ENCODE measurements around the gene EYA2. TPM values are rescaled to one million over a fixed set of nuclear protein-coding genes. Genes with fewer than 3 reads are reported as not detected.

Gene EYA2
- total RNA-seq, 1 donor from 2014 or later = 94.1 TPM

- peak overlapping the region; percentile 15 for H3K27ac Mint-ChIP-seq (ENCODE audit: unreplicated experiment)
- DNase-seq = no peak
Measured at GRCh38 chr20:47007826-47008655, 113.4 kb downstream of the EYA2 start.

GRCh38 chr20:47008842-47009518 lies 114.3 kb downstream of the EYA2 start:
- peaks cover 6% of the 10 kb centered on the region for H3K4me1 Mint-ChIP-seq (ENCODE audit: low read depth, unreplicated experiment)
- H3K9me3 Mint-ChIP-seq (ENCODE audit: unreplicated experiment) = peaks cover 8% of the 10 kb centered on the region

More at GRCh38 chr20:47007826-47008655, 113.4 kb downstream of the EYA2 start:
- Mint-ChIP-seq H3K27me3 (ENCODE audit: unreplicated experiment) (peaks cover 9% of the 10 kb centered on the region), H3K4me1 (ENCODE audit: low read depth, unreplicated experiment) (peaks cover 4% of the 10 kb centered on the region), H3K9me3 (ENCODE audit: unreplicated experiment) (peaks cover 8% of the 10 kb centered on the region), H3K4me3 (ENCODE audit: unreplicated experiment) (no peak overlapping the region), H3K36me3 (ENCODE audit: unreplicated experiment) (peaks cover 35% of the 10 kb centered on the region)
- TF ChIP-seq, protein P1, sequence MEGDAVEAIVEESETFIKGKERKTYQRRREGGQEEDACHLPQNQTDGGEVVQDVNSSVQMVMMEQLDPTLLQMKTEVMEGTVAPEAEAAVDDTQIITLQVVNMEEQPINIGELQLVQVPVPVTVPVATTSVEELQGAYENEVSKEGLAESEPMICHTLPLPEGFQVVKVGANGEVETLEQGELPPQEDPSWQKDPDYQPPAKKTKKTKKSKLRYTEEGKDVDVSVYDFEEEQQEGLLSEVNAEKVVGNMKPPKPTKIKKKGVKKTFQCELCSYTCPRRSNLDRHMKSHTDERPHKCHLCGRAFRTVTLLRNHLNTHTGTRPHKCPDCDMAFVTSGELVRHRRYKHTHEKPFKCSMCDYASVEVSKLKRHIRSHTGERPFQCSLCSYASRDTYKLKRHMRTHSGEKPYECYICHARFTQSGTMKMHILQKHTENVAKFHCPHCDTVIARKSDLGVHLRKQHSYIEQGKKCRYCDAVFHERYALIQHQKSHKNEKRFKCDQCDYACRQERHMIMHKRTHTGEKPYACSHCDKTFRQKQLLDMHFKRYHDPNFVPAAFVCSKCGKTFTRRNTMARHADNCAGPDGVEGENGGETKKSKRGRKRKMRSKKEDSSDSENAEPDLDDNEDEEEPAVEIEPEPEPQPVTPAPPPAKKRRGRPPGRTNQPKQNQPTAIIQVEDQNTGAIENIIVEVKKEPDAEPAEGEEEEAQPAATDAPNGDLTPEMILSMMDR (IDR thresholded peaks at IDR 0.05; ENCODE audit: partially characterized antibody, unreplicated experiment) = no peak

GRCh38 chr20:47009784-47010183 lies 115.1 kb downstream of the EYA2 start:
- Mint-ChIP-seq H3K4me1 (ENCODE audit: low read depth, unreplicated experiment) (peaks cover 6% of the 10 kb centered on the region), H3K36me3 (ENCODE audit: unreplicated experiment) (peaks cover 17% of the 10 kb centered on the region), H3K27me3 (ENCODE audit: unreplicated experiment) (peaks cover 6% of the 10 kb centered on the region), H3K4me3 (ENCODE audit: unreplicated experiment) (no peak overlapping the region), H3K9me3 (ENCODE audit: unreplicated experiment) (peaks cover 8% of the 10 kb centered on the region), H3K27ac (ENCODE audit: unreplicated experiment) (no peak overlapping the region)
- TF ChIP-seq, protein P1 (IDR thresholded peaks at IDR 0.05; ENCODE audit: partially characterized antibody, unreplicated experiment) = no peak
- no peak for DNase-seq

More at GRCh38 chr20:47008842-47009518, 114.3 kb downstream of the EYA2 start:
- H3K36me3 Mint-ChIP-seq (ENCODE audit: unreplicated experiment) = peaks cover 25% of the 10 kb centered on the region
- no peak overlapping the region for H3K4me3 Mint-ChIP-seq (ENCODE audit: unreplicated experiment)
- H3K27ac Mint-ChIP-seq (ENCODE audit: unreplicated experiment) = no peak overlapping the region
- DNase-seq = no peak
- H3K27me3 Mint-ChIP-seq (ENCODE audit: unreplicated experiment) = peaks cover 9% of the 10 kb centered on the region
- TF ChIP-seq, protein P1 (IDR thresholded peaks at IDR 0.05; ENCODE audit: partially characterized antibody, unreplicated experiment) = no peak

DNA sequence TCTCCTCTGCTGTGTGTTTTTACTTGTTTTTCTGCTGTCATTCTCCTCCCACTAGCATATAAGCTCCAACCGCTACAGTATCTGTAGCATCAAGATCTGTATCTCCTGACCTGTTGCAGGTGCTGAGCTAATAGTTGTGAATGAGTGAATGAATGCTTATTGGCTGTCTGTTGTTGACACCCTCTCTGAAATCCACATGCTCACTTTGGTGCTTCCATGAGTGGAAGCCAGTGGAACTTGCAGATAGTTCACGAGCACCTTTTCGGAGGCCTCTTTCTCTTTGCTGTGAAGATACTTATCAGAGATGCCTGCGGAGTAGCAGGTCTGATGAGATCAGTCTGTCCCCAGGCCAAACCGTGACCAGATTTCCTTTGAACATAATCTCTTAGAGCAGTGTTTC lies 117.3 kb downstream of the EYA2 start:
- Mint-ChIP-seq H3K4me1 (ENCODE audit: low read depth, unreplicated experiment) (peaks cover 6% of the 10 kb centered on the region), H3K27ac (ENCODE audit: unreplicated experiment) (no peak overlapping the region), H3K27me3 (ENCODE audit: unreplicated experiment) (peaks cover 5% of the 10 kb centered on the region), H3K4me3 (ENCODE audit: unreplicated experiment) (no peak overlapping the region), H3K36me3 (ENCODE audit: unreplicated experiment) (peaks cover 3% of the 10 kb centered on the region), H3K9me3 (ENCODE audit: unreplicated experiment) (no peaks in the 10 kb centered on the region)
- no peak for DNase-seq
- TF ChIP-seq, protein P1 (IDR thresholded peaks at IDR 0.05; ENCODE audit: partially characterized antibody, unreplicated experiment) = no peak

GRCh38 chr20:47013606-47014005 lies 119.0 kb downstream of the EYA2 start:
- H3K27ac Mint-ChIP-seq (ENCODE audit: unreplicated experiment) = no peak overlapping the region
- TF ChIP-seq, protein P1 (IDR thresholded peaks at IDR 0.05; ENCODE audit: partially characterized antibody, unreplicated experiment) = no peak
- DNase-seq = no peak
- H3K9me3 Mint-ChIP-seq (ENCODE audit: unreplicated experiment) = peaks cover 3% of the 10 kb centered on the region
- no peaks in the 10 kb centered on the region for H3K36me3 Mint-ChIP-seq (ENCODE audit: unreplicated experiment)
- no peak overlapping the region for H3K4me3 Mint-ChIP-seq (ENCODE audit: unreplicated experiment)
- H3K27me3 Mint-ChIP-seq (ENCODE audit: unreplicated experiment) = peaks cover 3% of the 10 kb centered on the region
- peaks cover 11% of the 10 kb centered on the region for H3K4me1 Mint-ChIP-seq (ENCODE audit: low read depth, unreplicated experiment)

Measured in glutamatergic neuron (in vitro differentiated cells).